Testis (tissue), 2 donors: ENCODE measurements around the gene ECD.

ENCODE experiments used
- POLR2A ChIP-seq: fragments of 450-650 bp; IDR thresholded peaks from one replicate; pipeline ENCODE4 v1.6.1; 2017; ENCODE audit warnings: antibody characterized with exemption, mild to moderate bottlenecking, moderate library complexity
- TF ChIP-seq, protein P1 (sequence below), 3 experiments: fragments of 450-650 bp in 2 of 3; fragments of 200-600 bp in 1 of 3; sonication (generic) in 1 of 3; IDR thresholded peaks; one replicate each; pipeline ENCODE4 v1.5.1; 2016 to 2019; ENCODE audit warnings: antibody characterized with exemption in 3 of 3, mild to moderate bottlenecking in 2 of 3, moderate library complexity in 1 of 3

DNA sequence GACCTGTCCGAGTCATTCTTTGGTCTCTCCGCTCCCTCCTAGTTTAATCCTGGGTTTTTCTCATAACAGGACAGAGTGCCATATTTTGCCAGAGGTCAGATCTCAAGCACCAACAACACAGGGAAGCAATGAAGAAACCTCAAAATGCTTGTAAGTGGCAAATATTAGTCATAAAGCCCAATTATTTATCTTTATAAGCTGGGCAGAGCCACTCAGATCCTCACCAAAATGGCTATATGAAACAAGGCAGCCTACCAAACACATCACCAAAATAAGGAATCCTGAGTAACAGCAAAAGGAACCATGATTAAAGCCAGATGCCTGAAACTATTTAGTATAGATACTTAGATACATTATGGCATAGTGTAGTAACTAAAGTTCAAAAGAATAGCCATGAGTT lies 4.7 kb downstream of the ECD start:
- TF ChIP-seq, protein P1, sequence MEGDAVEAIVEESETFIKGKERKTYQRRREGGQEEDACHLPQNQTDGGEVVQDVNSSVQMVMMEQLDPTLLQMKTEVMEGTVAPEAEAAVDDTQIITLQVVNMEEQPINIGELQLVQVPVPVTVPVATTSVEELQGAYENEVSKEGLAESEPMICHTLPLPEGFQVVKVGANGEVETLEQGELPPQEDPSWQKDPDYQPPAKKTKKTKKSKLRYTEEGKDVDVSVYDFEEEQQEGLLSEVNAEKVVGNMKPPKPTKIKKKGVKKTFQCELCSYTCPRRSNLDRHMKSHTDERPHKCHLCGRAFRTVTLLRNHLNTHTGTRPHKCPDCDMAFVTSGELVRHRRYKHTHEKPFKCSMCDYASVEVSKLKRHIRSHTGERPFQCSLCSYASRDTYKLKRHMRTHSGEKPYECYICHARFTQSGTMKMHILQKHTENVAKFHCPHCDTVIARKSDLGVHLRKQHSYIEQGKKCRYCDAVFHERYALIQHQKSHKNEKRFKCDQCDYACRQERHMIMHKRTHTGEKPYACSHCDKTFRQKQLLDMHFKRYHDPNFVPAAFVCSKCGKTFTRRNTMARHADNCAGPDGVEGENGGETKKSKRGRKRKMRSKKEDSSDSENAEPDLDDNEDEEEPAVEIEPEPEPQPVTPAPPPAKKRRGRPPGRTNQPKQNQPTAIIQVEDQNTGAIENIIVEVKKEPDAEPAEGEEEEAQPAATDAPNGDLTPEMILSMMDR (IDR thresholded peaks at IDR 0.05) = no peak
- no peak for TF ChIP-seq POLR2A
